SK-N-SH (cell line): ENCODE results near the gene TPRA1. TPM values are rescaled to one million over a fixed set of nuclear protein-coding genes. Genes with fewer than 3 reads are reported as not detected.

ENCODE experiments used
- CTCF ChIA-PET: fragments of 300-600, 350-600 bp; formaldehyde crosslinking; extraction: SDS; loops from one replicate; lab custom pipeline; 2021; lab: Yijun Ruan, JAX
- POLR2A ChIA-PET: fragments of 350-600 bp; sonication (Branson Sonifier 250); formaldehyde crosslinking; extraction: SDS; loops from one replicate; lab custom pipeline; 2020; ENCODE audit warnings: antibody characterized with exemption, inconsistent platforms; lab: Yijun Ruan, JAX
- DNase-seq: peaks from one replicate; pipeline ENCODE4 v3.0.0; 2012
- H2AFZ ChIP-seq: fragments of 200-600 bp; sonication (generic); 2 replicates; pipeline ENCODE4 v1.8.1; 2016; ENCODE audit warnings: antibody characterized with exemption, mild to moderate bottlenecking, low read depth
- H3F3A ChIP-seq: fragments of 200-600 bp; sonication (generic); replicated peaks from 2 replicates; pipeline ENCODE3; 2016; ENCODE audit warnings: antibody characterized with exemption, mild to moderate bottlenecking; ENCODE audit not compliant: insufficient read depth
- H3K27ac ChIP-seq, 2 experiments: fragments of 200-500 bp in 1 of 2; fragments of 200-600 bp in 1 of 2; sonication (Bioruptor generic) in 1 of 2; sonication (generic), shearing (Covaris generic) in 1 of 2; 2 replicates each; pipeline versions ENCODE4 v1.5.1 to v1.6.1; 2014 to 2016; ENCODE audit warnings: low read depth in 2 of 2, inconsistent platforms in 1 of 2, low read length in 1 of 2, mild to moderate bottlenecking in 1 of 2, mixed read lengths in 1 of 2
- H3K27me3 ChIP-seq: fragments of 200-600 bp; sonication (generic), shearing (Covaris generic); 2 replicates; pipeline ENCODE4 v1.6.1; 2016; ENCODE audit warnings: mixed run types; ENCODE audit not compliant: insufficient read depth
- H3K36me3 ChIP-seq, 2 experiments: fragments of 200-500 bp in 1 of 2; fragments of 200-600 bp in 1 of 2; sonication (Bioruptor generic) in 1 of 2; sonication (generic) in 1 of 2; replicated peaks in 1 of 2; 2 replicates each; pipeline versions ENCODE3 to v1.5.1; 2014 to 2016; ENCODE audit warnings: low read length in 1 of 2, mild to moderate bottlenecking in 1 of 2; ENCODE audit not compliant: insufficient read depth in 2 of 2, control insufficient read depth in 1 of 2
- H3K4me1 ChIP-seq, 2 experiments: fragments of 200-500 bp in 1 of 2; fragments of 200-600 bp in 1 of 2; sonication (Bioruptor generic) in 1 of 2; sonication (generic), shearing (Covaris generic) in 1 of 2; 2 replicates each; pipeline versions ENCODE4 v1.5.1 to v1.6.1; 2014 to 2016; ENCODE audit warnings: low read depth in 1 of 2, low read length in 1 of 2, mixed run types in 1 of 2; ENCODE audit not compliant: insufficient read depth in 2 of 2, control insufficient read depth in 1 of 2
- H3K4me2 ChIP-seq: fragments of 200-600 bp; sonication (generic), shearing (Covaris generic); 2 replicates; pipeline ENCODE4 v1.6.1; 2017; ENCODE audit warnings: mixed run types
- H3K4me3 ChIP-seq, 2 experiments: fragments of 200-500 bp in 1 of 2; fragments of 200-600 bp in 1 of 2; sonication (Bioruptor generic) in 1 of 2; sonication (generic), shearing (Covaris generic) in 1 of 2; 2 replicates each; pipeline versions ENCODE4 v1.5.1 to v1.8.1; 2014 to 2016; ENCODE audit warnings: low read depth in 2 of 2, inconsistent platforms in 1 of 2, low read length in 1 of 2, mild to moderate bottlenecking in 1 of 2, mixed read lengths in 1 of 2, moderate library complexity in 1 of 2
- H3K79me2 ChIP-seq: fragments of 200-600 bp; sonication (generic); 2 replicates; pipeline ENCODE4 v1.8.1; 2017; ENCODE audit warnings: mild to moderate bottlenecking; ENCODE audit not compliant: insufficient read depth
- H3K9ac ChIP-seq: fragments of 200-600 bp; sonication (generic); 2 replicates; pipeline ENCODE4 v1.6.1; 2017; ENCODE audit warnings: mixed run types
- H3K9me2 ChIP-seq: fragments of 200-600 bp; sonication (generic); 2 replicates; pipeline ENCODE4 v1.6.1; 2017; ENCODE audit warnings: mixed run types
- H3K9me3 ChIP-seq: fragments of 200-600 bp; sonication (generic); 2 replicates; pipeline ENCODE4 v1.6.1; 2017; ENCODE audit warnings: mixed run types, mild to moderate bottlenecking, moderate library complexity
- H4K20me1 ChIP-seq: fragments of 200-600 bp; sonication (generic); 2 replicates; pipeline ENCODE4 v1.6.1; 2017; ENCODE audit warnings: mild to moderate bottlenecking, mixed run types; ENCODE audit not compliant: insufficient read depth
- EP300 ChIP-seq, 2 experiments: IDR thresholded peaks; 2 replicates each; pipeline versions ENCODE4 v1.4.0 to v1.6.1; 2012; ENCODE audit warnings: borderline replicate concordance in 1 of 2, low read depth in 1 of 2, low read length in 1 of 2
- EZH2phosphoT487 ChIP-seq: fragments of 200-600 bp; sonication (generic); IDR thresholded peaks from 2 replicates; pipeline ENCODE4 v1.6.1; 2017; ENCODE audit warnings: low read depth, mixed run types, mild to moderate bottlenecking, antibody characterized with exemption, moderate library complexity, borderline replicate concordance
- FOSL2 ChIP-seq: IDR thresholded peaks from 2 replicates; pipeline ENCODE4 v1.4.0; 2012; ENCODE audit warnings: low read depth, mild to moderate bottlenecking, moderate library complexity, borderline replicate concordance
- MEF2A ChIP-seq: IDR thresholded peaks from 2 replicates; pipeline ENCODE4 v1.4.0; 2012; ENCODE audit warnings: low read depth, borderline replicate concordance
- MXI1 ChIP-seq: IDR thresholded peaks from 2 replicates; pipeline ENCODE4 v1.6.1; 2012; ENCODE audit warnings: mild to moderate bottlenecking, low read depth, low read length, improper control_type of control experiment
- NRF1 ChIP-seq: IDR thresholded peaks from 2 replicates; pipeline ENCODE4 v1.6.1; 2012; ENCODE audit warnings: low read depth, mild to moderate bottlenecking, low read length
- RXRA ChIP-seq: IDR thresholded peaks from 2 replicates; pipeline ENCODE4 v1.4.0; 2012; ENCODE audit warnings: low read depth, mild to moderate bottlenecking, borderline replicate concordance
- SMC3 ChIP-seq: IDR thresholded peaks from 2 replicates; pipeline ENCODE4 v1.6.1; 2012; ENCODE audit warnings: low read depth, low read length, improper control_type of control experiment
- YY1 ChIP-seq: IDR thresholded peaks from 2 replicates; pipeline ENCODE4 v1.4.0; 2012; ENCODE audit warnings: low read depth, mild to moderate bottlenecking
- WGBS: methylation state at CpG from one replicate; pipeline ENCODE4 v1.1.6; 2017; ENCODE audit warnings: low lambda C conversion rate; 5-methylcytosine and 5-hydroxymethylcytosine counted together
- polyA plus RNA-seq, 3 experiments: library from polyadenylated mRNA; depleted of rRNA; stranded (reverse); fragments of >200 nt; gene quantifications; 2 replicates each; pipeline ENCODE4 v1.2.3, GENCODE V29; 2012
- TF ChIP-seq, protein P1 (sequence below): IDR thresholded peaks from 2 replicates; pipeline ENCODE4 v1.4.0; 2012; ENCODE audit warnings: low read depth, borderline replicate concordance
- TF ChIP-seq, protein P2 (sequence below): fragments of 150-350 bp; IDR thresholded peaks from 2 replicates; pipeline ENCODE4 v1.6.1; 2016; ENCODE audit warnings: mild to moderate bottlenecking, low read depth, low read length
- TF ChIP-seq, protein P3 (sequence below): fragments of 150-350 bp; IDR thresholded peaks from 2 replicates; pipeline ENCODE4 v1.6.1; 2017; ENCODE audit warnings: antibody characterized with exemption, low read length, low read depth, borderline replicate concordance
- TF ChIP-seq, protein P4 (sequence below): IDR thresholded peaks from 2 replicates; pipeline ENCODE4; 2012
- TF ChIP-seq, protein P5 (sequence below): IDR thresholded peaks from 2 replicates; pipeline ENCODE4 v1.4.0; 2012; ENCODE audit warnings: low read depth, borderline replicate concordance

The TPRA1 gene
- polyA plus RNA-seq, 1 of the 3 experiments (the other 2 are of a cell fraction): 26.3 TPM

DNA sequence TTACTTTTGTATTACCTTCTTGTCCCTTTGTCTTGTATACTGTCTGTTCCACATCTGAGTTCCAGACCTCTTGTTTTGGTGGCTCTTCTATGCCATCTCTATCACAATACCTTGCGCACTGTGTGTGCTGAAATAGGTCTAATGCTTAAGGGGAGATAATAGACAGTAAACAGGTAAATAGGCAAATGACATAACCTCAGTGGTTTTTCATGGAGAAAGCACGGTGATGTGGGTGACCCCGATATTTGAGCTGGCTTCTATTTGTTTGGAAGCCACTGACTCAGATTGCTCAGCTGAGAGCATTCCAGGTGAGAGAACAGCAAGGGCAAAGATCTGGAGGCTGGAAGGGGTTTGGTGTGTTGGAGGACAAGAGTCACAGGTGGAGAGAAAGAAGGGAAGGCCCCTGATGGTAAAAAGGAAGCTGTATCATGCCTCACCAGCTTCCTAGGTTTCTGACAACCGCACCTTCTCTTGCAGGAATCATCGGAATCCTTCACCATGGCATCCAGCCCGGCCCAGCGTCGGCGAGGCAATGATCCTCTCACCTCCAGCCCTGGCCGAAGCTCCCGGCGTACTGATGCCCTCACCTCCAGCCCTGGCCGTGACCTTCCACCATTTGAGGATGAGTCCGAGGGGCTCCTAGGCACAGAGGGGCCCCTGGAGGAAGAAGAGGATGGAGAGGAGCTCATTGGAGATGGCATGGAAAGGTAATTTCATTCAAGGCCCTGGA lies 8.5 kb upstream of the TPRA1 start:
- TF ChIP-seq YY1: no peak
- TF ChIP-seq, protein P1, sequence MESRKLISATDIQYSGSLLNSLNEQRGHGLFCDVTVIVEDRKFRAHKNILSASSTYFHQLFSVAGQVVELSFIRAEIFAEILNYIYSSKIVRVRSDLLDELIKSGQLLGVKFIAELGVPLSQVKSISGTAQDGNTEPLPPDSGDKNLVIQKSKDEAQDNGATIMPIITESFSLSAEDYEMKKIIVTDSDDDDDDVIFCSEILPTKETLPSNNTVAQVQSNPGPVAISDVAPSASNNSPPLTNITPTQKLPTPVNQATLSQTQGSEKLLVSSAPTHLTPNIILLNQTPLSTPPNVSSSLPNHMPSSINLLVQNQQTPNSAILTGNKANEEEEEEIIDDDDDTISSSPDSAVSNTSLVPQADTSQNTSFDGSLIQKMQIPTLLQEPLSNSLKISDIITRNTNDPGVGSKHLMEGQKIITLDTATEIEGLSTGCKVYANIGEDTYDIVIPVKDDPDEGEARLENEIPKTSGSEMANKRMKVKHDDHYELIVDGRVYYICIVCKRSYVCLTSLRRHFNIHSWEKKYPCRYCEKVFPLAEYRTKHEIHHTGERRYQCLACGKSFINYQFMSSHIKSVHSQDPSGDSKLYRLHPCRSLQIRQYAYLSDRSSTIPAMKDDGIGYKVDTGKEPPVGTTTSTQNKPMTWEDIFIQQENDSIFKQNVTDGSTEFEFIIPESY: no peak
- TF ChIP-seq, protein P2, sequence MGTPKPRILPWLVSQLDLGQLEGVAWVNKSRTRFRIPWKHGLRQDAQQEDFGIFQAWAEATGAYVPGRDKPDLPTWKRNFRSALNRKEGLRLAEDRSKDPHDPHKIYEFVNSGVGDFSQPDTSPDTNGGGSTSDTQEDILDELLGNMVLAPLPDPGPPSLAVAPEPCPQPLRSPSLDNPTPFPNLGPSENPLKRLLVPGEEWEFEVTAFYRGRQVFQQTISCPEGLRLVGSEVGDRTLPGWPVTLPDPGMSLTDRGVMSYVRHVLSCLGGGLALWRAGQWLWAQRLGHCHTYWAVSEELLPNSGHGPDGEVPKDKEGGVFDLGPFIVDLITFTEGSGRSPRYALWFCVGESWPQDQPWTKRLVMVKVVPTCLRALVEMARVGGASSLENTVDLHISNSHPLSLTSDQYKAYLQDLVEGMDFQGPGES: no peak
- no peak for TF ChIP-seq MXI1
- TF ChIP-seq, protein P3, sequence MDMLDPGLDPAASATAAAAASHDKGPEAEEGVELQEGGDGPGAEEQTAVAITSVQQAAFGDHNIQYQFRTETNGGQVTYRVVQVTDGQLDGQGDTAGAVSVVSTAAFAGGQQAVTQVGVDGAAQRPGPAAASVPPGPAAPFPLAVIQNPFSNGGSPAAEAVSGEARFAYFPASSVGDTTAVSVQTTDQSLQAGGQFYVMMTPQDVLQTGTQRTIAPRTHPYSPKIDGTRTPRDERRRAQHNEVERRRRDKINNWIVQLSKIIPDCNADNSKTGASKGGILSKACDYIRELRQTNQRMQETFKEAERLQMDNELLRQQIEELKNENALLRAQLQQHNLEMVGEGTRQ: no peak
- TF ChIP-seq MEF2A: no peak
- TF ChIP-seq EP300 (IDR thresholded peaks at IDR 0.05; ENCODE audit: borderline replicate concordance in 1 of 2, low read depth in 1 of 2, low read length in 1 of 2): no peak
- TF ChIP-seq EZH2phosphoT487: no peak
- TF ChIP-seq, protein P4, sequence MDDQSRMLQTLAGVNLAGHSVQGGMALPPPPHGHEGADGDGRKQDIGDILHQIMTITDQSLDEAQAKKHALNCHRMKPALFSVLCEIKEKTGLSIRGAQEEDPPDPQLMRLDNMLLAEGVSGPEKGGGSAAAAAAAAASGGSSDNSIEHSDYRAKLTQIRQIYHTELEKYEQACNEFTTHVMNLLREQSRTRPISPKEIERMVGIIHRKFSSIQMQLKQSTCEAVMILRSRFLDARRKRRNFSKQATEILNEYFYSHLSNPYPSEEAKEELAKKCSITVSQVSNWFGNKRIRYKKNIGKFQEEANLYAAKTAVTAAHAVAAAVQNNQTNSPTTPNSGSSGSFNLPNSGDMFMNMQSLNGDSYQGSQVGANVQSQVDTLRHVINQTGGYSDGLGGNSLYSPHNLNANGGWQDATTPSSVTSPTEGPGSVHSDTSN: no peak
- TF ChIP-seq, protein P5, sequence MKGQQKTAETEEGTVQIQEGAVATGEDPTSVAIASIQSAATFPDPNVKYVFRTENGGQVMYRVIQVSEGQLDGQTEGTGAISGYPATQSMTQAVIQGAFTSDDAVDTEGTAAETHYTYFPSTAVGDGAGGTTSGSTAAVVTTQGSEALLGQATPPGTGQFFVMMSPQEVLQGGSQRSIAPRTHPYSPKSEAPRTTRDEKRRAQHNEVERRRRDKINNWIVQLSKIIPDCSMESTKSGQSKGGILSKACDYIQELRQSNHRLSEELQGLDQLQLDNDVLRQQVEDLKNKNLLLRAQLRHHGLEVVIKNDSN: no peak
- no peak for TF ChIP-seq SMC3
- no peak for TF ChIP-seq RXRA
- TF ChIP-seq FOSL2: no peak
- no peak for TF ChIP-seq NRF1
- WGBS: 79% methylated on average over 9 of the region's 14 CpGs
- POLR2A ChIA-PET: interaction anchor here (1.5 to 1.9 kb wide), 2 partner anchors 9 to 12 kb away, joined by 6 to 7 read pairs; no protein-coding TSS in a partner anchor

More for the DNA sequence above, 8.5 kb upstream of the TPRA1 start:
- peaks cover 4 to 8% of the 10 kb centered on the region in 2 experiments for H3K36me3 ChIP-seq
- H3F3A ChIP-seq: no peaks in the 10 kb centered on the region
- peaks cover 33% of the 10 kb centered on the region for H3K79me2 ChIP-seq
- H3K4me3 ChIP-seq: peak overlapping the region; percentile 69 to 76
- H3K27ac ChIP-seq: peak overlapping the region; percentile 22 to 64; a peak in 3 of 4 replicates
- peaks cover 6 to 19% of the 10 kb centered on the region in 2 experiments; a peak in 3 of 4 replicates for H3K4me1 ChIP-seq
- H3K9ac ChIP-seq: peak overlapping the region; percentile 84
- CTCF ChIA-PET: interaction anchor here (1.5 to 5.7 kb wide), 4 partner anchors 8 to 372 kb away, joined by 3 to 34 read pairs (median 6); partner anchors contain the start of gene TPRA1
- H2AFZ ChIP-seq: peak overlapping the region; percentile 79
- H3K9me3 ChIP-seq: no peaks in the 10 kb centered on the region
- no peaks in the 10 kb centered on the region for H4K20me1 ChIP-seq
- DNase-seq: no peak
- no peaks in the 10 kb centered on the region for H3K27me3 ChIP-seq
- H3K4me2 ChIP-seq: peak overlapping the region; percentile 83
- H3K9me2 ChIP-seq: no peaks in the 10 kb centered on the region
